GM18907 (cell line): ENCODE data around the gene THOC1.

Experiments
- ATAC-seq: cut with Tn5 transposase; IDR thresholded peaks from one replicate; pipeline ENCODE4 v1.9.1; 2021; ENCODE audit warnings: mild to moderate bottlenecking, moderate library complexity; ENCODE audit not compliant: unreplicated experiment

THOC1 gene

GRCh38 chr18:275486-275885 lies 7.6 kb upstream of the THOC1 start:
- no peak for ATAC-seq

GRCh38 chr18:274313-274712 lies 6.5 kb upstream of the THOC1 start:
- no peak for ATAC-seq

DNA sequence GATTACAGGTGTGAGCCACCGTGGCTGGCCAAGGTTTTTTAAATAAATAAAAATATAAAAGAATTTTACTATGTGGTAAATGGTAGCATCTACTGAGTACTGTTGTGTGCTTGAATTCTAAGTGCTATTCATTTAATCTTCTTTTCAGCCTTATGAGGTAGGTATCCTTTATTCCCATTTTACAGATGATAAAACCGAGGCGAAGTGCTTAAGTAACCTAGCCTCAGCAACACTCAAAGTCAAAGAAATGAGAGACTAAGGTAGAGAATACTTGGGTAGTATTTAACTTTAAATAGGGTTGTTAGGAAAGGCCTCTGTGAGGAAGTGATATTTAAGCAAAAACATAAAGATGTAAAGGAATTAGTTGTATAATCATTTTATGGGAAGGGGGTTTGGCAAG lies 5.7 kb upstream of the THOC1 start:
- ATAC-seq: no peak

DNA sequence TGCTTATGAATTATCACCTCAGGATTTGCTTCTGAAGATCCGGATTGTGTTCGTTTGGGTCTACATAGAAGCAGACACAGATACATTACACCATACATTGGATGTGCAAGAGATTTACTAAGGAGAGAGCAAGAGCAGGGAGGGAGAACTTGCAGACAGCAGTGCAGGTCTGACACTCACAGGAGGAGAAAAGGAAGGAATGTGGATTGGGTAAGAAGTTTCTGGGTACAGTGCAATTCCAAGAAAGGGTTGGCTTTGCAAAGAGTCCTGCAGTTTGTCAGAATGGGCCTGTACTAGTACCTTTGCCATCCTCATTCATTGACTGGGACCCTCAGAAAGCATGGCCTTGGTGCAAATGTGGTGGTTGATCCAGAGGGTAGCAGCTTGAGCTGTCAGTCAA lies 4.8 kb upstream of the THOC1 start:
- ATAC-seq: no peak

DNA sequence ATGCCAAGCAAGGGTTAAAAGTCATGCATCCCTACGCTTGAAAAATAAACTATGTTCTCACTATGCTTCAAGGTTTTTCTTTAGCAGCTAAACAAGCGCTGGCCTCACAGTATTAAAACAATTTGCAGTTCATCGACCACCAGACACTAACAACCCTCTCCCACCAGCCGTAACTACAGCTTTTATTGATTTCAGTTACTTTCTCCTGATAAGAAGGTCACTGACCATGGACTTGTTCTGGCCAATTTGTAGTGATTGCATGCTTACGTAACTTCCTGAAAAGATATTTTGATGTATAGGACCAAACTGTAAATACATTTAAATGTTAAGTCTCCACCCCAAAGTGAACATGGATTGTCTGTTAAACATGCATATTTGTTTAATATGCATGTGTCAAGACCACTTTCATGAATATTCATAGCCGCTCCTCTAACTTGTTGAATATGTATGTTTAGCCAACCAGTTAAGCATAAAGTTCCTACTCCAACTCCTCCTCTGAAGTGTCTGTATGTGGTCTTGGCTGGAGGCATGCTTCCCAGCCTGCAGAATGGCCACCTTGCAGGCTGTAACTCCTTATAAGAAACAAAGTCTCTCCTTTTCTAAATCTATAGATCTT lies 1.7 kb upstream of the THOC1 start:
- no peak for ATAC-seq

DNA sequence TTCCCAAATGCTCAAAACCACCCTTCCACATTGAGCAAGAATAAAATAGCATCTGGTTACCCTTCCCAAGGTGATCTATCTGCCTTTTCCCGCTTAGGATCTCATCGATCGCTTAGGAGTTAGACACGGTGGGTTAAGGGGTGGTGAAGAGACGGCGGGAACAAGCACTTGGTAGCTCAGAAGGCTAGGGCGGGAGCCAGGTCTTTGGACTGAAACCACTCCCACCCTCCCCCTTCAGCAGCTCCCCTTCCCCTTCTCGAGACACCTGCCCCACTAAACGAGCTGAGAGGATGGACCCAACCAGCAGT lies 513 bp downstream of the THOC1 start:
- ATAC-seq: no peak

DNA sequence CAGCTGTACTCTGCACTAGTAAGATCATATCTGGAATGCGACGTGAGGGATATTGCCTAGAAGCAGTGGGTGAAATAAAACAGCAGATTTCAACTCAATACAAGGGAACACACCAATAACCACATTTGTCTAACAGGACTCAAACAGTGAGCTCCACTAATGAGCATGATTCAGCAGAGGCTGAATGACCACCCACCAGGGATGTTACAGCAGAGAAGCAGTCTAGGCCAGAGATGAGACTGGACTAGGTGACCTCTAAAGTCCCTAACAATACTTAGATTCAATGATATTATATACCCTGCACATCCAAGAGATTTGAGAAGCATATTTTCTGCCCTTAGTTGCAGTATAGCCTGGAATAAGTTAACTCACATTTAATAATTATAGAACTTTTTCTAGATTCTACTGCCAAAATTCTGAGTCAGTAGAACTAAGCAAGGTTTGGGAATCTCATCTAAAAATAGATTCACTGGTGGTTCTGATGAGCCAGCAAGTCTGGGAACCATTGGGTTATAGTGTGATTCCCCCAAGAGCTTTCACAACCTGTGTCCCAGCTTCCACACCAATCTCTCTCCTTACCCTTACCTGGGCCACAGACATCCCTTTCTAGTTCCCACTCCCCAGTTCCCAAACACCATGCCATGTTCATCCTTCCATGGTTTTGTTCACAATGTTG lies 6.3 kb downstream of the THOC1 start:
- ATAC-seq: no peak

DNA sequence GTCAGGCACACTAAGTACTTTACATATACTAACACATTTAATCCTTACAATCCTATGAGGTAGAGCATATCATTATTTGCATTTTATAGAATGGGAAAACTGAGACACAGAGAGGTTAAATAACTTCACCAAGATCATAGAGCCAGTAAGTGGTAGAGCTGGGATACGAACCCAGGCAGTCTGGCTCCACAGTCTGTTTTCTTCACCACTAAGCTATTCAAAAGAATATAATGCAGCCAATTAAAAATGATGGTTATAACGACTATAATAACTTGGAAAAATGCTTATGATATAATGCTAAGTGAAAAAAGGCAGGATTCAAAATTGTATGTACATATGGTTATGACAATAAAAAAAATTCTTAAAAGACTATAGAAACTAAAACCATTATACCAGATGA lies 7.3 kb downstream of the THOC1 start:
- no peak for ATAC-seq

DNA sequence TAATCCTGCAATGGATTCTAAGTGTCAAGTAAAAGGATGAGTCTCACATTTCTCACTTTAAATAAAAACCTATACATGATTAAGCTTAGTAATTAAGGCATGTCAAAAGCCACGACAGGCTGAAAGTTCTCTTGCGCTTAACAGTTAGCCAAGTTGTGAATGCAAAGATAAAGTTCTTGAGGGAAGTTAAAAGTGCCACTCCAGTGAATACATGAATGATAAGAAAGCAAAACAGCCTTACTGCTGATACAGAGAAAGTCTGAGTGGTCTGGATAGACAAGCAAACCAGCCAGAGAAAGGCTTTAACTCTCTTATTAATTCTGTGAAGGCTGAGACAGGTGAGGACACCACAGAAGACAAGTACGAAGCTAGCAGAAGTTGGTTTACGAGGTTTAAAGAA lies 12.7 kb downstream of the THOC1 start:
- ATAC-seq: no peak

DNA sequence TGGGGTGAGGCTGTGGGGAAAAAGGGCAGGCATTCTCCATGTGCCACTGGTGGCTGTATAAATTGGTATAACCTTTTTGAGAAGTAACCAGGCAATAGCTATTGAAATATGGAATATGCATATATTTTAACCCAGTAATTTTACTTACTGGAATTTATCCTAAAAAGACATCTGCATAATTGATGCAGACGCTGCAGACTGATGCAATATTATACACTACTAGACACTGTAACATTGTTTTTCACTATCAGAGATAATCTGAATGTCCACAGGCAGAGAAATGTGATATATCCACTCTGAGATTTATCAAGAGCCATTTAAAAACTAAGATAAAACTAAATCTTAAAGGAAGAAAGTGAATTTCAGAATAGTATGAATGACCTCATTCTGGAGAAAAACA lies 14.7 kb downstream of the THOC1 start:
- ATAC-seq: no peak

- ATAC-seq: no peak
Measured at GRCh38 chr18:251572-251971, 16.3 kb downstream of the THOC1 start.

- ATAC-seq: no peak
Measured at GRCh38 chr18:250685-251084, 17.2 kb downstream of the THOC1 start.

- no peak for ATAC-seq
Measured at GRCh38 chr18:248053-248452, 19.8 kb downstream of the THOC1 start.

DNA sequence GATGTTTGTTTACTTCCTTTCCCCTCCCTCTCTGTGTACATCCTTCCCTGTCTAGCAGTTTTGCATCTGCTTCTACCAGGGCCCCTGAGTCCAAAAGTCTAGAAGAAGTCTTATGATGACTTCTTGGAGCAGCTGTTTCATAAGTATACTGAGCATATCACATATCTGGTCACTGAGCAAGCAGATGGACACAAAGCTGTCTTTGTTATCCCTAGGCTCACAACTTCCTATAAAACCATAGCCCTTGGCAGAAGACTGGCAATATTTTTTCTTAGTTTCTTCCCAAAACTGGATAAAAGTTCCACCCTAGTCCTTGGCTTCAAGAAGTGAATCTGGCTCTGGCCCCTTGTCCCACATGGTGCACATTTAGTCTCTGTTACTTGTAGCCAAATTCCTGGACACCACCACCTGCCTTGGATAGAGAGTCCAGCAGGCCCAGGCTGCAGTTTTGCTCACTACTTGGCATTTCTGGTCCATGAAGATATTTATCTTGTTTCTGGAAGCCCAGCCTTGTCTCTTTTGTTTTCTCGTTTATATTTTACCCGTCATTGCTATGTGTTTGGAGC lies 22.5 kb downstream of the THOC1 start:
- ATAC-seq: no peak

GRCh38 chr18:240175-240574 lies 27.7 kb downstream of the THOC1 start:
- no peak for ATAC-seq

GRCh38 chr18:231563-231962 lies 36.3 kb downstream of the THOC1 start:
- no peak for ATAC-seq

DNA sequence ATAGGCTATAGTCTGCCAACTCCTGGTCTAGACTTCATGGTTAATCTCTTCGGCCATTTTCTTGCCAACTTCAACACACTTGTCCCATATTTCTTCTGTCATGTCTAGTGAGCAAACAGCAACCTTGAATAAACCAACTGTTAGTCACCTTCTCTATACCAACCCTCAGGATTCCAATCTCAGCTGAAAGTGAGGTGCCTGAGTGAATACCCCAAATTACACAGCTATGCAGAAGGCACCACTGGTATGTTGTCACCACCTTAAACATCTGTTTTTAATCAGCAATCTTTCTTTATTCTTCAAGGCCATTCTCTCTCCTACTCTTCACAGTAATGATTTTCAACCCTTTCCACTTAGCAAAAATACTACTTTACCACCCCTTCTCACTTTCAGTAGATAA lies 39.3 kb downstream of the THOC1 start:
- ATAC-seq: no peak

DNA sequence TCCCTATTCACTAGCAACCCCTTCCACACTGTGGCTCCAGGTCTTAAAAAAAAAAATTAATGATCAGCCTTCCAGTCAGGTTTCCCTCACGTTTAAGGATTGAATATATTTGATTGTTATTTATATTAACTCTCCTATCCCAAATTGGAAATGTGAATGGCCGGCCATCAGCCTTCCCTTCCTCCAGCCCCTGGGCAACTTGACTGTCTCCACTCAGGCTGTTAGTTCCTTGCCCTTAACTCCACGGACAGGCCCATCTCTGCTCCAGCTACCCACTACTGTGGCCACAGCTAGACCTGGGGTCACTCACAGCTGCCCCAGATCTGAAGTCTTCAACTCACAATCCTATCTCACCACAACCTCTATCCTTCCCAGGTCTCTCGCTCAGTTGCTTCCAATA lies 39.9 kb downstream of the THOC1 start:
- no peak for ATAC-seq

- ATAC-seq: no peak
Measured at GRCh38 chr18:227374-227773, 40.5 kb downstream of the THOC1 start.

- no peak for ATAC-seq
Measured at GRCh38 chr18:225745-226144, 42.1 kb downstream of the THOC1 start.

GRCh38 chr18:220708-221107 lies 47.1 kb downstream of the THOC1 start:
- no peak for ATAC-seq

DNA sequence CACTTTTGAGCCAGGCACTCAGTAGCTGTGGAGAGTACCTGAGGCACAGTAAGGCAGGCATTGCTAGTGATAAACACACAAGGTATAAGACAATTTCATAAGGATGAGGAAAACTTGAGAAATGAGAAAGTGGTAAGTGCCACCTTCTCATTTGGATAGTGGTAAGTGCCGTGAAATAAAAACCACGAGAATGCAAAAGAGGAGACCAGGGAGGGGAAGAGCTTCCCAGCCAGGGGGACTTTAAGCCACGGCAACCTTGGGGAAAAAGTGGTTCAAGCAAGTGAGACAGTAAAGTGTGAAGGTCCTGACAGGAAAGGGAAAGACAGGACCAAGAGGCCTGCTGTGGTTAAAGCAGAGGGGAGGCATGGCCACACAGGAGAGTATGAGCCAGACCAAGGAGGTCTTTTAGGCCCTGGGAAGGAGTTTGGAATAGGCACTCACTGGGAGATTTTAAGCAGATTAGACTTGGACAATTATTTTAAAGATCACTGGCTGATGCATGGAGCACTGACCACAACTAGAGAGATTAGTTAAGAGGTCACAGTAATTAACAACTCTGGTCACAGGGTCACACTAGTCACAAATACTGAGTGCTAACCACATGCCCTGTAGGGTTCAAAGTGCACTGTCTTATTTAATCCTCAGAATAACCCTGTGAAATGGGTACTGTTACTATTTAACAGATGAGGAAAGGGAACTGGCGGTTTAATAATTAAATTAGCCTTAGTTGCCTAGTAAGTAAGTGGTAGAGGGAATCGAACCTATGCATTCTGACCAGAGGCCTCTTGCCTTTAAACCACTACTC lies 50.1 kb downstream of the THOC1 start:
- no peak for ATAC-seq
